DMS153 (cell line): ENCODE results near the gene TRUB1.

Source experiments
- DNase-seq: peaks from one replicate; lab custom pipeline; 2025; lab: John Stamatoyannopoulos, UW

The TRUB1 gene

GRCh38 chr10:114982989-114983388, 45.0 kb downstream of the TRUB1 start:
- no peak for DNase-seq

GRCh38 chr10:114987995-114988394, 50.0 kb downstream of the TRUB1 start:
- no peak for DNase-seq

GRCh38 chr10:114990586-114990985, 52.6 kb downstream of the TRUB1 start:
- no peak for DNase-seq

GRCh38 chr10:114990991-114991390, 53.0 kb downstream of the TRUB1 start:
- no peak for DNase-seq

- no peak for DNase-seq
Measured at GRCh38 chr10:114992189-114992775, 54.3 kb downstream of the TRUB1 start.

- DNase-seq = no peak
Measured at GRCh38 chr10:114995468-114996247, 57.7 kb downstream of the TRUB1 start.

- no peak for DNase-seq
Measured at GRCh38 chr10:114996542-114996941, 58.5 kb downstream of the TRUB1 start.

GRCh38 chr10:114998993-114999392, 61.0 kb downstream of the TRUB1 start:
- DNase-seq = no peak

GRCh38 chr10:115001506-115002381, 63.7 kb downstream of the TRUB1 start:
- DNase-seq = no peak

- DNase-seq = no peak
Measured at GRCh38 chr10:115003396-115003795, 65.4 kb downstream of the TRUB1 start.

GRCh38 chr10:115004236-115004862, 66.4 kb downstream of the TRUB1 start:
- DNase-seq = no peak

GRCh38 chr10:115005771-115006170, 67.8 kb downstream of the TRUB1 start:
- DNase-seq = no peak

GRCh38 chr10:115018185-115018931, 80.4 kb downstream of the TRUB1 start:
- DNase-seq = no peak

GRCh38 chr10:115020449-115020848, 82.5 kb downstream of the TRUB1 start:
- DNase-seq = no peak

GRCh38 chr10:115022733-115023132, 84.7 kb downstream of the TRUB1 start:
- DNase-seq = no peak

GRCh38 chr10:115023715-115024114, 85.7 kb downstream of the TRUB1 start:
- DNase-seq = no peak

GRCh38 chr10:115024371-115024770, 86.4 kb downstream of the TRUB1 start:
- DNase-seq = no peak

GRCh38 chr10:115026056-115026745, 88.2 kb downstream of the TRUB1 start:
- DNase-seq = no peak

GRCh38 chr10:115026746-115027140, 88.7 kb downstream of the TRUB1 start:
- no peak for DNase-seq
